Central memory CD4-positive, alpha-beta T cell (primary cell): ENCODE data around the gene PHKA2.
"Not testable (repeated sequence)": the region's sequence is repeated elsewhere in the genome, so short reads cannot be mapped to it uniquely, and the experiment has no call there.

Experiments used
- DNase-seq: peaks from one replicate; pipeline ENCODE4 v3.0.0; 2022

The PHKA2 gene

DNA sequence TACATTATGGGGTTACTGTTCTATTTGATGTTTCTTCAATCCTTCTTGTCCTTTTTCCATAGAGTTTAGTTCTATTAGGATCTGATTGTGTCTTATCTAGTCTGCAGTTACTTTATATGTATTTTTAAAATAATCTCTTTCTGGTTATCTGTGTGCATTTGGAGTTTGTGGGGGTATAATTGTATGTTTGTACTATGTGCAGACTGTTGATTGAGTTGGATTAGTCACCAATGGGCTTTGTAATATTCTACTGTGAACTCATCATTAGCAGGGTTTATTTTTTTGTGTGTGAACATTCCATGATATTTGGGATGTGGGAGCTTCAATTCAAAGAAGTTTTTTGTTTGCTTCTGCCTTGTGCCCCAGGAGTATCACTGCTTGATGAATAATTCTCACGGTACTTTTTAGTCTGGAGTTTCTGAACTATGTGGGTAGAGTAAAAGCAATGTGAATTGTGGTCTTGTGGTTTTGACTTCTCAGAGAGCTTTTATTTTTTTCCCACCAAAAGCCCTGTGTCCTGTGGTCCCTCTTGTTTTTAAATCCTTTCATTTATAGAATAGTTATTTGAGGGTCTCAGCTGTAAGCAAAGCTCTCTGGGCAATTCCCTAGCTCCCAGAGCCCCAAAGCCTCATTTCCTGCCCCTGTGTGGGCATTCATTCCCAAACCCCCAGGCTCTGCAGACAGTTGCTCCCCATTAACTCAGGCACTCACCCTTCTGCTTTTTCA, 127.8 kb downstream of the PHKA2 start:
- no peak for DNase-seq

DNA sequence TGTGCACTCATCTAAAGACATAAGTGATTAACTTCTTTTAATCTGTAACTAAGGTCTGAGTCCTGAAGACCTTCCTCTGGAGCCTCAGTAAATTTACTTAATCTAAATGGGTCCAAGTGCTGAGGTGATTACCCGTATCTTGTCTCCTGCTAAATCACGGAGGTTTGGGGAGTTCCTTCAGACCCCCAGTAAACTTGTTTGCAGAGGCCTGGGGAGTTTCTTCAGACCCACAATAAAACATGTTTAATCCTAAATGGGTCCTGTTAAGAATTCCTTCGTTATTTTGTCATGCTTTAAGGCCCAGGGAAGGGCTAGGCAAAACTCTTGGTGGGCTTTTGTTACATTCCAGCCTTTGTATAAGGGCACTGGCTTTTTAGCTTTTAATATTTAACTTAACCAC, 136.0 kb downstream of the PHKA2 start:
- not testable (repeated sequence) for DNase-seq
